Stimulated activated CD4-positive, alpha-beta T cell treated with anti-CD3 and anti-CD28 coated beads, Interleukin-1b, Interleukin-23, amount 100 ng/mL, for 24 hours (primary cell): ENCODE measurements around the gene PABPN1L.
A peak's percentile ranks its signal among the peaks of the same experiment; 100 is the strongest.

ENCODE experiments used
- DNase-seq, 4 experiments: peaks; one replicate each; pipeline ENCODE4 v3.0.0-alpha.2; 2020; ENCODE audit warnings: low read depth in 4 of 4, low spot score in 1 of 4

Gene PABPN1L

GRCh38 chr16:88870608-88871348 is 4.3 kb upstream of the PABPN1L start:
- DNase-seq: no peak

GRCh38 chr16:88869673-88869980 is 3.2 kb upstream of the PABPN1L start:
- no peak for DNase-seq

- no peak for DNase-seq
Observed at GRCh38 chr16:88868974-88869672, 2.7 kb upstream of the PABPN1L start.

GRCh38 chr16:88867581-88868246 is 1.3 kb upstream of the PABPN1L start:
- no peak for DNase-seq

GRCh38 chr16:88865742-88866141 is 718 bp downstream of the PABPN1L start:
- DNase-seq: no peak

- no peak for DNase-seq
Observed at GRCh38 chr16:88865310-88865709, 1.1 kb downstream of the PABPN1L start.

- DNase-seq: no peak
Observed at GRCh38 chr16:88864521-88864920, 1.9 kb downstream of the PABPN1L start.

- no peak for DNase-seq
Observed at GRCh38 chr16:88864099-88864498, 2.4 kb downstream of the PABPN1L start.

- DNase-seq: no peak
Observed at GRCh38 chr16:88863426-88863825, 3.0 kb downstream of the PABPN1L start.

GRCh38 chr16:88862968-88863367 is 3.5 kb downstream of the PABPN1L start:
- DNase-seq: no peak

- DNase-seq: no peak
Observed at GRCh38 chr16:88861359-88861758, 5.1 kb downstream of the PABPN1L start.

GRCh38 chr16:88859381-88860091 is 6.9 kb downstream of the PABPN1L start:
- no peak for DNase-seq

GRCh38 chr16:88857728-88858339 is 8.6 kb downstream of the PABPN1L start:
- peak; percentile 43 to 77 (median 54) for DNase-seq

- peak; percentile 99 to 100 (median 99) for DNase-seq
Observed at GRCh38 chr16:88856828-88857727, 9.4 kb downstream of the PABPN1L start, which contains the start of the genes GALNS and TRAPPC2L. Gene GALNS, minus strand, starts transcription at chr16:88856947. Its CDS starts 70 bp downstream, at chr16:88856877. Gene TRAPPC2L, plus strand, starts transcription at chr16:88857127. Its CDS starts 24 bp downstream, at chr16:88857151.

- DNase-seq: no peak
Observed at GRCh38 chr16:88856122-88856827, 10.2 kb downstream of the PABPN1L start.

- DNase-seq: no peak
Observed at GRCh38 chr16:88855736-88856121, 10.7 kb downstream of the PABPN1L start.

- DNase-seq: no peak
Observed at GRCh38 chr16:88855176-88855575, 11.3 kb downstream of the PABPN1L start.

GRCh38 chr16:88854306-88855111 is 12.0 kb downstream of the PABPN1L start:
- no peak for DNase-seq
